Liver (tissue), 9 donors: ENCODE data around the gene TENM3. TPM values are rescaled to one million over a fixed set of nuclear protein-coding genes. Genes with fewer than 3 reads are reported as not detected.

ENCODE experiments used
- DNase-seq: peaks from one replicate; pipeline ENCODE4 v3.0.0-alpha.2; 2017; ENCODE audit warnings: low spot score
- H3K27ac ChIP-seq, 2 donors: one replicate each; pipeline ENCODE4 v1.7.0; 2013; ENCODE audit warnings: inconsistent platforms in 2 of 2, low read length in 2 of 2, control low read depth in 1 of 2, low read depth in 1 of 2, mild to moderate bottlenecking in 1 of 2
- H3K27me3 ChIP-seq, 4 donors: one replicate each; pipeline versions ENCODE4 v1.6.1 to v1.7.0; 2013; ENCODE audit warnings: low read length in 3 of 4, inconsistent platforms in 1 of 4, mild to moderate bottlenecking in 1 of 4, moderate library complexity in 1 of 4; ENCODE audit not compliant: control insufficient read depth in 4 of 4, insufficient read depth in 4 of 4
- H3K36me3 ChIP-seq, 4 donors: one replicate each; pipeline versions ENCODE4 v1.6.1 to v1.7.0; 2013; ENCODE audit warnings: low read length in 3 of 4, mild to moderate bottlenecking in 3 of 4, low read depth in 1 of 4, moderate library complexity in 1 of 4; ENCODE audit not compliant: control insufficient read depth in 4 of 4, insufficient read depth in 3 of 4
- H3K4me1 ChIP-seq, 4 donors: one replicate each; pipeline versions ENCODE4 v1.6.1 to v1.7.0; 2013; ENCODE audit warnings: low read length in 3 of 4, mild to moderate bottlenecking in 3 of 4, moderate library complexity in 1 of 4; ENCODE audit not compliant: control insufficient read depth in 4 of 4, insufficient read depth in 4 of 4
- H3K4me3 ChIP-seq, 3 donors: one replicate each; pipeline versions ENCODE4 v1.6.1 to v1.7.0; 2013; ENCODE audit warnings: low read length in 3 of 3, control low read depth in 1 of 3, low read depth in 1 of 3, mild to moderate bottlenecking in 1 of 3
- H3K9ac ChIP-seq, 2 donors: one replicate each; pipeline ENCODE4 v1.7.0; 2013; ENCODE audit warnings: low read length in 2 of 2, mild to moderate bottlenecking in 2 of 2, moderate library complexity in 2 of 2, control low read depth in 1 of 2, low read depth in 1 of 2
- H3K9me3 ChIP-seq, 4 donors: one replicate each; pipeline versions ENCODE4 v1.6.1 to v1.7.0; 2013; ENCODE audit warnings: low read length in 3 of 4; ENCODE audit not compliant: control insufficient read depth in 4 of 4
- ATF3 ChIP-seq: IDR thresholded peaks from 2 replicates; pipeline ENCODE4 v1.6.1; 2016; ENCODE audit warnings: antibody characterized with exemption
- CTCF ChIP-seq: fragments of 150-350 bp; IDR thresholded peaks from 2 replicates; pipeline ENCODE4 v1.5.1; 2017; ENCODE audit warnings: improper control_type of control experiment, low read depth, low read length; ENCODE audit not compliant: missing input control
- EGR1 ChIP-seq, 2 donors: IDR thresholded peaks; 2 replicates each; pipeline ENCODE4 v1.6.1; 2016 to 2018; ENCODE audit warnings: antibody characterized with exemption in 2 of 2, low read depth in 2 of 2
- FOXA1 ChIP-seq: IDR thresholded peaks from 2 replicates; pipeline ENCODE4 v1.6.1; 2016; ENCODE audit warnings: antibody characterized with exemption
- FOXA2 ChIP-seq: IDR thresholded peaks from 2 replicates; pipeline ENCODE4 v1.6.1; 2016; ENCODE audit warnings: antibody characterized with exemption
- GABPA ChIP-seq, 2 donors: IDR thresholded peaks in 1 of 2; conservative IDR thresholded peaks in 1 of 2; 2 replicates each; pipeline ENCODE4 v1.6.1; 2016; ENCODE audit warnings: antibody characterized with exemption in 2 of 2, mild to moderate bottlenecking in 1 of 2, moderate library complexity in 1 of 2
- HNF4A ChIP-seq, 2 donors: conservative IDR thresholded peaks; 2 replicates each; pipeline ENCODE4 v1.6.1; 2016; ENCODE audit warnings: antibody characterized with exemption in 2 of 2, mild to moderate bottlenecking in 2 of 2
- HNF4G ChIP-seq: IDR thresholded peaks from 2 replicates; pipeline ENCODE4 v1.6.1; 2016; ENCODE audit warnings: antibody characterized with exemption
- JUND ChIP-seq, 2 donors: IDR thresholded peaks; 2 replicates each; pipeline ENCODE4 v1.6.1; 2016; ENCODE audit warnings: antibody characterized with exemption in 2 of 2
- MAX ChIP-seq: IDR thresholded peaks from 2 replicates; pipeline ENCODE4 v1.6.1; 2016; ENCODE audit warnings: antibody characterized with exemption
- NR2F2 ChIP-seq: IDR thresholded peaks from 2 replicates; pipeline ENCODE4 v1.6.1; 2016; ENCODE audit warnings: antibody characterized with exemption
- RAD21 ChIP-seq, 2 donors: IDR thresholded peaks; 2 replicates each; pipeline ENCODE4 v1.6.1; 2016; ENCODE audit warnings: antibody characterized with exemption in 2 of 2, mild to moderate bottlenecking in 2 of 2
- REST ChIP-seq: IDR thresholded peaks from 2 replicates; pipeline ENCODE4 v1.6.1; 2016; ENCODE audit warnings: antibody characterized with exemption, mild to moderate bottlenecking
- RXRA ChIP-seq, 2 donors: IDR thresholded peaks; 2 replicates each; pipeline ENCODE4 v1.6.1; 2017 to 2018; ENCODE audit warnings: antibody characterized with exemption in 2 of 2, mild to moderate bottlenecking in 1 of 2
- SP1 ChIP-seq: IDR thresholded peaks from 2 replicates; pipeline ENCODE4 v1.6.1; 2018; ENCODE audit warnings: antibody characterized with exemption, mild to moderate bottlenecking
- TAF1 ChIP-seq: conservative IDR thresholded peaks from 2 replicates; pipeline ENCODE4 v1.6.1; 2016; ENCODE audit warnings: antibody characterized with exemption, mild to moderate bottlenecking
- YY1 ChIP-seq: IDR thresholded peaks from 2 replicates; pipeline ENCODE4 v1.6.1; 2016; ENCODE audit warnings: antibody characterized with exemption, mild to moderate bottlenecking
- ZBTB33 ChIP-seq: IDR thresholded peaks from 2 replicates; pipeline ENCODE4 v1.6.1; 2016; ENCODE audit warnings: antibody characterized with exemption
- WGBS: extraction: QIAGEN DNeasy Blood & Tissue Kit; methylation state at CpG from one replicate; pipeline ENCODE4 v1.1.7; 2013; 5-methylcytosine and 5-hydroxymethylcytosine counted together
- polyA plus RNA-seq, 2 donors: library from polyadenylated mRNA; stranded (reverse) in 1 of 2; unstranded in 1 of 2; fragments of 200-250 nt in 1 of 2; fragments of >200 nt in 1 of 2; fragmentation: Nextera tagmentation in 1 of 2; extraction: Ambion mirVana in 1 of 2; gene quantifications; one replicate each; pipeline versions ENCODE4 v1.2.1 to v1.2.3, GENCODE V29; 2013 to 2015
- total RNA-seq, 2 donors: library from RNA; depleted of rRNA; stranded (reverse); fragments of >200 nt; gene quantifications; one replicate each; pipeline ENCODE4 v1.2.3, GENCODE V29; 2014
- donor health status: healthy.
- donor health status: healthy.
- donor health status: healthy.
- donor health status: healthy.
- donor health status: healthy.

TENM3 gene
- total and polyA plus RNA-seq, 4 donors = 0.32 to 16.8 (median 0.70) TPM

GRCh38 chr4:182443070-182443469, 199.9 kb downstream of the TENM3 start:
- H3K9me3 ChIP-seq = no peaks in the 10 kb centered on the region
- no peak for DNase-seq

GRCh38 chr4:182447767-182448280, 204.6 kb downstream of the TENM3 start:
- TF ChIP-seq ATF3 (no peak), TAF1 (no peak), YY1 (no peak), GABPA (IDR thresholded peaks at IDR 0.05 in 1 of 2, conservative IDR thresholded peaks at IDR 0.05 in 1 of 2) (no peak), HNF4G (no peak), REST (no peak), NR2F2 (no peak), RAD21 (IDR thresholded peaks at IDR 0.05) (no peak), RXRA (IDR thresholded peaks at IDR 0.05) (no peak), HNF4A (conservative IDR thresholded peaks at IDR 0.05) (no peak), CTCF (no peak), JUND (IDR thresholded peaks at IDR 0.05) (no peak), FOXA1 (no peak), FOXA2 (no peak), MAX (no peak), EGR1 (IDR thresholded peaks at IDR 0.05; ENCODE audit: low read depth in 2 of 2) (no peak), ZBTB33 (no peak), SP1 (no peak)
- DNase-seq = no peak
- peaks cover 0 to 11% (median 0%) of the 10 kb centered on the region in 4 donors for H3K27me3 ChIP-seq
- no peak overlapping the region for H3K9ac ChIP-seq
- H3K9me3 ChIP-seq = no peaks in the 10 kb centered on the region
- H3K27ac ChIP-seq = no peak overlapping the region
- peaks cover 9 to 20% (median 16%) of the 10 kb centered on the region in 4 donors for H3K4me1 ChIP-seq
- no peaks in the 10 kb centered on the region for H3K36me3 ChIP-seq
- 12% methylated on average over 25 of the region's 25 CpGs for WGBS
- peak overlapping the region; percentile 45 to 88 (median 65) for H3K4me3 ChIP-seq

More at GRCh38 chr4:182443070-182443469, 199.9 kb downstream of the TENM3 start:
- TF ChIP-seq SP1 (no peak), RAD21 (IDR thresholded peaks at IDR 0.05) (peak; percentile 13 to 16)
- Histone ChIP-seq H3K36me3 (no peaks in the 10 kb centered on the region), H3K4me1 (peaks cover 0 to 3% (median 2%) of the 10 kb centered on the region in 4 donors), H3K9ac (no peak overlapping the region), H3K27me3 (peaks cover 0 to 3% (median 0%) of the 10 kb centered on the region in 4 donors), H3K4me3 (no peak overlapping the region), H3K27ac (no peak overlapping the region)
